DND-41 (cell line): Measurements from ENCODE around the gene TAAR8.

ENCODE experiments used
- CTCF ChIP-seq: IDR thresholded peaks from 2 replicates; pipeline ENCODE4 v1.5.1; 2012; ENCODE audit warnings: borderline replicate concordance, low read length, moderate library complexity, mild to moderate bottlenecking; ENCODE audit not compliant: poor library complexity, severe bottlenecking; ENCODE audit errors: extremely low read depth
- EZH2 ChIP-seq: IDR thresholded peaks from 3 replicates; pipeline ENCODE4 v1.6.1; 2012; ENCODE audit warnings: borderline replicate concordance, low read depth, mild to moderate bottlenecking, moderate library complexity, low read length, inconsistent platforms; ENCODE audit not compliant: severe bottlenecking

GRCh38 chr6:132548746-132549463 lies 3.6 kb upstream of the TAAR8 start:
- TF ChIP-seq CTCF (no peak), EZH2 (no peak)
